Measurements from ENCODE around the gene DEPDC5.
"Not testable (repeated sequence)": the region's sequence is repeated elsewhere in the genome, so short reads cannot be mapped to it uniquely, and the experiment has no call there.

Gene DEPDC5

DNA sequence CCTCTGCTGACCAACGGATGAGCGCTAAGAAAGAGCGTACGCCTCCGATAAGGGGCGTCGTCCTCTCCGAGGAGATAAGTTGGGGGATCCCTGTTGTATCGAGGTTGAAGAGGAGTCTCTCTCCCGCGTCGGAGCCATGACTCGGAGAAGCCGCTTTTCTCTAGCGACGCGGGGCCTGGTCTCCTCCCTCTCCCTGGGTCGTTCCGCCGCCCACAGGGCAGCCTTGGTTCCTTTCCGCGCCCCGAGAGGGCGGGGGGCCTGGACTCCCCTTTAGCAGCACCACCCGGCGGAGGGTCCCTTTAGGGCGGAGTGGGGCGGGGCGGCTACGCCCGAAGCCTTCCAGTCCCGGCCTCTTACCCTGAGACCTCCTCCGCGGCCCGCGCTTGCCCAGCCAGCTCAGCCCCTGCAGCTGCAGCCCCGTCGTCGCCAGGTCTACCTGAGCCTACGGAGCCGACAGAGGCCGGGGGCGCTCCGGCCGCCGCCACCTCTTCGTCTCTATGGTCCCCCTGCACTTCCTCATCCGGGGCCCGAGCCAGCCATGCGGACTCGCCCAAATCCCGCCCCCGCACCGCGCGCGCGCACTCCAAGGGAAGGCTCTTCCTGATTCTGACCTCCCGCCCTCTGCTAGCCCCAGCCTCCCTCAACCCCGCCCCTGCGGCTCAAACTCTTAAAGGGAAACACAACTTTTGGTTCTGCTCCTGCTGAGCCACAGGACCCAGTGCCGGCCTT lies 4.0 kb upstream of the DEPDC5 start, which contains the start of gene PRR14L:
PRR14L (minus strand) TSS at position 497 of the 729 bp plus-strand sequence. CDS start 11,272 bp downstream, outside the sequence.
- peak; percentile 99 for DNase-seq

DNA sequence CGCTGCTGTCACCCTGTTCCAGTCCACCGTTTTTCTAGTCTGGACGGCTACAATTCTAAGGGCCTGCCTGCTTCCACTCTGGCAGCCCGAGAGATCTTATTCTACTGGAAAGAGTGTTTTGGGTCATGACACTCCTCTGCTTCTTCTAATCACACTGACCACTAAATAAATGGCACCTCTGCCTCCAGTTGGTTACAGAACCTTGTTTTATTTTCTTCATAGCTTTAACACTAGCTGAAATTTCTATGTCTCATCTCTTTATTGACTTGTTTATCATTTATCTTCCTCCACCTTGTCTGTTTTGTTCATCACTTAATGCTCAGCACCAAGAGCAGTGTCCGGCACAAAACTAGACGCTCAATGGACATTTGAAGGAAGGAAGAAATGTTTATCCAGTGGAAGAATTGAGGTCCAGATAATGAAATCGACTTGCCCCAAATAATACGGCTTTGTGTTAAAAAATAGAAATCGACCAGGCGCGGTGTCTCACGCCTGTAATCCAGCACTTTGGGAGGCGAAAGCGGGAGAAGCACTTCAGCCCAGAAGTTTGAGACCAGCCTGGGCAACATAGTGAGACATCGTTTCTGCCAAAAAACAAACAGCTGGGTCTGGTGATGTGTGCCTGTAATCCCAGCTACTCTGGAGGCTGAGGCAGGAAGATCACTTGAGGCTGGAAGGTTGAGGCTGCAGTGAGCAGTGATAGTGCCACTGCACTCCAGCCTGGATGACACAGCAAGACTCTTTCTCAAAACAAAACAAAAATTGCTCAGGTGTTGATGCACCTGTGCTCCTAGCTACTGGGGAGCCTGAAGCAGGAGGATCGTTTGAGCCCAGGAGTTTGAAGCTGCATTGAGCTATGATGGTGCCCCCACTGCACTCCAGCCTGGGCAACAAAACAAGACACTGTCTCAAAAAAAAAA lies 3.2 kb upstream of the DEPDC5 start:
- DNase-seq: no peak

DNA sequence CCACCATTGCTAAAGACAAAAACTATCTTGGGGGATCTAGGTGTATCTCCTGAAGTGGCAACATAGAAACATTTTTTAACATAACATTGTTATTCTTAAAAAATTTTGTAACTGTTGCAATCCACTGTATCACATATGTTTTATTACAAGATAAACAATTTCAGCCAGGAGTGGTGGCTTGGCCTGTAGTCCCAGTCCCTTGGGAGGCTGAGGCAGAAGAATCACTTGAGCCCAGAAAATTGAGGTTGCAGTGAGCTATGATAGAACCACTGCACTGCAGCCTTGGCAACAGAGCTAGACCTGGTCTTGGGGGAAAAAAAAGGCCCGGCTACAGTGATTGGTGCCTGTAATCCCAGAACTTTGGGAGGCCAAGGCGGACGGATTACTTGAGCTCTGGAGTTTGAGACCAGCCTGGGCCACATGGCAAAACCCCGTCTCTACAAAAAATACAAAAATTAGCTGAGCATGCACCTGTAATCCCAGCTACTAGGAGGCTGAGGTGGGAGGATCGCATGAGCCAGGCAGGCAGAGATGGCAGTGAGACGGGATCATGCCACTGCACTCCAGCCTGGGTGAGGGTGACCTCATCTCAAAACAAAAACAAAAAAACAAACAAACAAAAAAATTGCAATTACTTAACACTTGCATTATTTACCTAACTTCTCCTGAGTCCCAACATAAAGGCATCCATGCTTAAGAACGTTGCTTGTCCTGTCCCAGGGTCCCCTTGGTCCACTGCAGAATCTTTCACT lies 1.5 kb upstream of the DEPDC5 start:
- no peak for DNase-seq

DNA sequence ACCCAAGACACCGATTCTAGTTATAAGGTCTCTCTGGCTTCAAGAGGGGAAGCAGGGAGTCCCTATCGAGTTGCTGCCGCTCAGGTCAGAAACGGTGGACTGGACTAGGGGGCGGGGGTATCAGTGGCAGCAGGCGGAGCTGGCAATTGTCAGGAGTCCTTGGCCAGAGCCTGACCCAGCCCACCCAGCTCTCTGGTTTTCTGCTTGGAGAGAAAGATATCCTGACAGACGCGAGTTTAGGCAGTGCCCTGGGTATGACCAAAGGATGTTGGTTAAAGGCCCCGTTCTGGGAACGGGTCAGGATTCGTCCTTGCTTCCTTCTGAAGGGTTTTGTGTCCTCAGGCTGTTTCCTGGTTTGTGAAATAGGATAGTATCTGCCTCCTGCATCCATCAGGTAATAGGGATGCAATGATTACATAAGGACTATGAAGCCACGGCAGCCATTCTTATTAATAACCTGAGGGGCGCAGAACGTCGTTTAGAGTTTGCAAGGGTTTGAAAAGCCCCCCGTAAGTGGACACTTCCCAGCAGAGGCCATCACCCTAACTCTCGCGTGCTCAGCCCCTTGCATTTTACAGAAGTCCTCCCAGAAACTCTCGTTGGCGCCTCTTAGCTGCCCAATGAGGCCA lies 700 bp upstream of the DEPDC5 start:
- peak; percentile 36 for DNase-seq

DNA sequence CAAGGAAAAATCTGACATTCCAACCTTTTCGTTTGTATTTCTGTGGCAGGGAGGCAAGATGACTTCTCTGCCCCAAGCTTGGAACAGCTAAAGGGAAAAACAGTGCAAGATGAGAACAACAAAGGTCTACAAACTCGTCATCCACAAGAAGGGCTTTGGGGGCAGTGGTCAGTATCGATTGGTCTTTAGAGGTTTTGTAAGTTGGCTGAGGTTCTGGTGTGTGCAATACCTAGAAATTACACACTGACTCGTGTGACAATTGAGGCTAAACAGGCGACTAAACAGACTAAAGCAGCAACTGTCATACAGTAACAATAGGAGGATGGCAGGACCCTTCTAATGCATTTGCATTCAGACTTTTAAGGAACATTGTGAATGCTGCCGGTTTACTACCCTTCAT lies 994 bp downstream of the DEPDC5 start:
- DNase-seq: peak; percentile 3

DNA sequence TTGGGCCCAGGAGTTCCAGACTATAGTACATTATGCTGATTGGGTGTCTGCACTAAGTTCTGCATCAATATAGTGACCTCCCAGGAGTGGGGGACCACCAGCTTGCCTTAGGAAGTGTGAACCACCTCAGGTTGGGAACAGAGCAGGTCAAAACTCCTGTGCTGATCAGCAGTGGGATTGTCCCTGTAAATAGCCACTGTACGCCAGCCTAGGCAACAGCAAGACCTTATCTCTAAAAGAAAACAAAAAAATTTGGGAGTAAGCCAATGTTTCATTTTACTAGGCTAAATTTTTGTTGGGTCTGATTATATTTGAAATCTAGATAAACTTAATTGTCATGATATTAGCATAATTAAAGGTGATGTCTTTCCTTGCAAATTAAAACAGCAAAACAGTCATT lies 3.4 kb downstream of the DEPDC5 start:
- no peak for DNase-seq

DNA sequence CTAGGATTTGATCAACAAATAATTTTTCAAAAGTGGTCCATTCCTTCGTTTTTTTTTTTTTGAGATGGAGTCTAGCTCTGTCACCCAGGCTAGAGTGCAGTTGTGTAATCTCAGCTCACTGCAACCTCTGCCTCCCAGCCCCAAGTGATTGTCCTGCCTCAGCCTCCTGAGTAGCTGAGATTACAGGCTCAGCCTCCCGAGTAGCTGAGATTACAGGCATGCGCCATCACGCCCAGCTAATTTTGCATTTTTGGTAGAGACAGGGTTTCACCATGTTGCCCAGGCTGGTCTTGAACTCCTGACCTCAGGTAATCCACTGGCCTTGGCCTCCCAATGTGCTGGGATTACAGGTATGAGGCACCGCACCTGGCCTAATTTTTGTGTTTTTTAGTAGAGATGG lies 5.0 kb downstream of the DEPDC5 start:
- not testable (repeated sequence) for DNase-seq

DNA sequence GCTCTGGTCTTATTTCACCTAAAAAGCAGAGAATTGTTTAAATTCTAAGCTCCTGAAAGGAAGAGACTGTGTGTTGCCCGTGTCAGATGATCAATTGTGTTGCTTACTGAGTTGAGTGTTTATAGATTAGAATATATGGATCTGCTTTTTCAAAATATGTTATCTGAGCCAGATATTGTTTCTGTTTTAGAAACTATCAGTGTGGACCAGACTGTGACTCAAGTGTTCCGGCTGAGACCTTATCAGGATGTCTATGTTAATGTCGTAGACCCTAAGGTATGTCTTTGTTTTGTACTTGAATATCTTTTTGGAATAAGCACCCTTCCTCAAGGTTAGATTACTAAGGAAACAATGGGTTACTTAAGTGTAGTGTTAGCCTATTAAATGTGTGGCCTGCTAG lies 11.0 kb downstream of the DEPDC5 start:
- DNase-seq: no peak

DNA sequence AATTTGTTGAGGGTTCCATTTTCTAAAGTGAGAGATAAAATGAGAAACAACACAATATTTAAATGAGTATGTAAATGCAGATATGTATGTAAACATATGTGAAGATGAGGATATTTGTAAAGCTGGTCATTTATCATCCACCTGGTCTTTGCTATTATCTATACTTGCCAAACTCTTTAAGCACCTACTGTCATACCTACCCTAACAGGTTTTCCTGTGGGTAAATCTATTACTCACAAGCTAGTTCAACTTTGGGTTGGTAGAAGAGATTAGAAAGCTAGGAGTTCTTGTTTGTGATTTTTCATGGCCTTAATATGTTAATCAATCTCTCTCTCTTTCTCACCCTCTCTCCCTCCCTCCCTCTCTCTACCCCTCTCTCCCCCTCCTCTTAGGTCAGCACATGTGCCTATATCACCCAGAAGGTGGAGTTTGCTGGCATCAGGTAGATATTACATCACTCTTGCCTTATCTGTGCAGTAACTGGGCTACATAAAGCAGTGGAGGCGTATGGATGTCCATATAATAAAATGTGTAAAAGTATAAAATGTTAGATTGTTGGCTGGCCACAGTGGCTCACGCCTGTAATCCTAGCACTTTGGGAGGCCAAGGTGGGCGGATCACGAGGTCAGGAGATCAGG lies 14.7 kb downstream of the DEPDC5 start:
- no peak for DNase-seq

DNA sequence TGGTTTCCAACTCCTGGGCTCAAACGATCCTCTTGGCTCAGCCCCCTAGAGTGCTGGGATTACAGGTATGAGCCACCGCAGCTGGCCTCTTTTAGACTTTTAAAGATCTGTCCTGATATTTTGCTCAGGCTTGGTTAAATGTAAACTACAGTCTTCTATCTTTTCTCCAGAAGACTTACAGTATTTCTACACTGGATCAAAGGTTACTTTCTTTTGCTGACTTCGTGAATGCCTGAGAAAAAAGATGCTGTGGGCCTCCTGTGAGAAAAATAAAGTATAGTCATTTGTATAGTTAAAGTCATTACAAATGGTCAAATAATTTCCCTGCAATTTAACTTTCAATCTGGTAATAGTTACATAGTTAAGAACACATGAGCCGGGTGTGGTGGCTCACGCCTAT lies 19.6 kb downstream of the DEPDC5 start:
- DNase-seq: no peak

DNA sequence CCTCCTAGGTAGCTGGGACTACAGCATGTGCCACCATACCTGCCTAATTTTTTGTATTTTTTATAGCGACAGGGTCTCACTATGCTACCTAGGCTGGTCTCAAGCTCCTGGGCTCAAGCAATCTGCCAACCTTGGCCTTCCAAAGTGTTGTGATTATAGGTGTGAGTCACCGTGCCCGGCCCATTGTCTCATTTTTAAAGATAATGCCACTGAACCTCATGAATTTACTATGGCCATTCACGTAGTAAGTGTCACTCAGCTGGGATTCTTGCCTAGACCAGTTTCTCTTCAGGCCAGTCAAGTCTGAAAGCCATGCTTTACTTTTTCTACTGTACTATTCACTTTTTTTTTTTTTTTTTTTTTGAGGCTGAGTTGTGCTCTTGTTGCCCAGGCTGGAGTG lies 22.4 kb downstream of the DEPDC5 start:
- no peak for DNase-seq

DNA sequence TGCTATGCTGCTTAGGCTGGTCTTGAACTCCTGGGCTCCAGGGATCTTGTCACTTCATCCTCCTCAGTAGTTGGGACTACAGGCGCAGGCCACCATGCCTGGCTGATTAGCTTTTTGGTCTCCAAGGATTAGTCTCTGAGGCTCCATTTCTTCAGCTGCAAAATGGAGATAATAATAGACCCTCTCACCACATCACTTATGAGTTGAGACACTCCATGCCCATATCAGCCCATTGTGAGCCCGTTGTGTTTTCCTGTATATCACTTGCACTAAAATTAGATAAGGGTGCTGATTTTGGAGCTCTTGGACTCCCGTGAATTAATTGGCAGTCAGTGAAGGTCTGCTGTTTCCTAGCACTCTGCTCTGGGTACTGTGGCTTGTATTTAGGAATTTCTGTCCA lies 36.0 kb downstream of the DEPDC5 start:
- no peak for DNase-seq

DNA sequence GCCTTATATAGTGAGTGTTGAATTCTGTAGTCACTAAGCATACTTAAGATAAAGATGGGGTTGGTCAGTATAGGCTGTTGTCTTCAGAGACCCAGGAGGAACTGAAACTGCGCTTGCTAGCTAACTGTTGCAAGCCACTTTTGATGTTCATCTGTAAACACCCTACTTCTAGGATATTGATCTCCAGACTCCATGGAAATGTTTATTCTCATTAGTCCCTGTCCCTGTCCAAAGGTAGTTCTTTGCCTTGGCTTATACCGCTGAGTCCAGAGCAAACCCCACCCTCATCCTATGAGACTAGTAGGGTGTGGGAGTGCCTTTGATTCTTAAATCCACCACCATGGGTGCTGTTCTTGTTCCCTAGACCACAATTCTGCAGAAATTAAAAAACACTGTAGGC lies 36.4 kb downstream of the DEPDC5 start:
- peak; percentile 36 for DNase-seq

DNA sequence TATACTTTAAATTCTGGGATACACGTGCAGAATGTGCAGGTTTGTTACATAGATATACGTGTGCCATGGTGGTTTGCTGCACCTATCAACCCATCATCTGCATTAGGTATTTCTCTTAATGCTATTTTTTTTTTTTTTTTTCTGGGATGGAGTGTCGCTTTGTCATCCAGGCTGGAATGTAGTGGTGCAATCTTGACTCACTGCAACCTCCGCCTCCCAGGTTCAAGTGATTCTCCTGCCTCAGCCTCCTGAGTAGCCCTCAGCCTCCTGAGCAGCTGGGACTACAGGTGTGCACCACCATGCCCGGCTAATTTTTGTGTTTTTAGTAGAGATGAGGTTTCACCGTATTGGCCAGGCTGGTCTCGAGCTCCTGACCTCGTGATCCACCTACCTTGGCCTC lies 45.5 kb downstream of the DEPDC5 start:
- DNase-seq: not testable (repeated sequence)

DNA sequence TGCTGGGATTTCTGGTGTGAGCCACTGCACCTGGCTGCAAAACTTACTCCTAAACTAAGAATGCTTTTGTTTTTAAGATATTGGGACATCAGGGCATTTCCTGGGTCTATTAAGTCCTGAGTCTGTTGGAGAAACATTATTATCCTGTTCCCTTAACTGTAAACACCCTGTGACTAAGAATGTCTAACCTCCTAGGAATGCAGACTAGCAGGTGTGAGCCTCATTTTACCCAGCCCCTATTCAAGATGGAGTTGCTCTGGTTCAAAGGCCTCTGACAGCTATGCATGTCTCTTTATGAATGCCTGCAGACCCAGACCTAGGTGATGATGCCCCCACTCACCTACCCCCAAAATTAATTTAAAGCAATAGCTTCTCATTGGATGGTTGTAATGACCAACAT lies 46.2 kb downstream of the DEPDC5 start:
- no peak for DNase-seq

DNA sequence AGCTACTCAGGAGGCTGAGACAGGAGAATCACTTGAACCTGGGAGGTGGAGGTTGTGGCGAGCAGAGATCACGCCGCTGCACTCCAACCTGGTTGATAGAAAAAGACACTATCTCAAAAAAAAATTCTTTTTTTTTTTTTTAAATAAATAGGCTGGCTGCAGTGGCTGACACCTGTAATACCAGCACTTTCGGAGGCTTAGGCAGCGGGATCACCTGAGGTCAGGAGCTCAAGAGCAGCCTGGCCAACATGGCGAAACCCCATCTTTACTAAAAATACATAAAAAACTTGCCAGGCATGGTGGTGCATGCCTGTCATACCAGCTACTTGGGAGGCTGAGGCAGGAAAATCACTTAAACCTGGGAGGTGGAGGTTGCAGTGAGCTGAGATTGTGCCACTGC lies 47.0 kb downstream of the DEPDC5 start:
- not testable (repeated sequence) for DNase-seq

DNA sequence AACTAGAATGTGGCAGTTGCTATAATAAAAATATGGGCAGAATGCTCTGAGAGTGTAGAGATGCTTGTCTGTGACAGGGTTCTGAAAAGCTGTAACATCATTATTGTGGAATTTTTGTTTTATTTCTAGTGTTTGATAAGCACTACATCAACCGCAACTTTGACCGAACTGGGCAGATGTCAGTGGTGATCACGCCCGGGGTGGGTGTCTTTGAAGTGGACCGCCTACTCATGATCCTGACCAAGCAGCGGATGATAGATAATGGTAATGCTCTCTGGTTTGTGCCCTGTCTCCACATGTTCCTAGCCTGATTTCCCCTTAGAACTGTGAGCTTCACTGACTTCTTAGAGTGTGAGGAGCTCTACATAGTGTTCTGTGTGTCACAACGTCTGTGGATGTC lies 48.8 kb downstream of the DEPDC5 start:
- DNase-seq: no peak

DNA sequence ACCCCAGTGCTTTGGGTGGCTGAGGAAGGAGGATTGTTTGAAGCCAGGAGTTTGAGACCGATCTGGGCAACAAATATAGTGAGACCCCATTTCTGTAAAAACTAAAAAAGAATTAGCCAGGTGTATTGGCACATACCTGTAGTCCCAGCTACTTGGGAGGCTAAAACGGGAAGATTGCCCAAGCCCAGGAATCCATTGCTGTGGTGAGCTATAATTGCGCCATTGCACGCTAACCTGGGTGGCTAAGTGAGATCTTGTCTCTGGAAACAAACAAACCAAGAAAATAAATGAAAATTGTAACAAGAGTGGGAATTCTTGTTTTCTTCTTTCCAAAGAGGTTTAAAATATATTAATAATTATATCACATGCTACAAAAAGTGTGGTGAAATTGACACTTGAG lies 52.9 kb downstream of the DEPDC5 start:
- no peak for DNase-seq

DNA sequence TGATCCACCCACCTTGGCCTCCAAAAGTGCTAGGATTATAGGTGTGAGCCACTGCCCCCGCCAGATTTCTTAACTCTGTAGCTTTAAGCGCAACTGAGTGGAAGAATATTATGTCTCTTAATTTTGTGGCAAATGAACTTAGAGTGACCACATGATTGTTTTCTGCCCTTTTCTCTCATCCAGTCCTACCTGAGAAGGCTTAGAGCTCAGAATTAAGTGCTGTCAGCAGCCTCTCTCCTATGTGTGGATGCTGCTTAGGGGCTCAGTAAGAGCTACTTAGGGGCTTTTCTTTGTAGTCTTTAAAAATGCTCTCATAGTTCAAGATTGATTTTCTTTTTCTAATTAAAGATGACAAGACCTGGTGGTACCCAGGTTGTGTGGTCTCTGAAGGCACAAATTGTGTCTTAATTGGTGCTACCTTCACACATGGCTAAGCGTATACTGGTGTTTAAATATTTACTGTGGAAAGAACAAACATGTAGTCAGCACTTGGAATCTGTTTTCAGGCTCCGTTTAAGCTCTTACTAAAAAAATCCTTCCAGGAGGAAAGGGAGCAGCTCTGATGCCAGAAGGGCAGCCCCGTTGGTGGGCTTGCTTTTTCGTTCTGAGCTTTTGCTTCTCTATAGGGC lies 59.3 kb downstream of the DEPDC5 start:
- DNase-seq: no peak

DNA sequence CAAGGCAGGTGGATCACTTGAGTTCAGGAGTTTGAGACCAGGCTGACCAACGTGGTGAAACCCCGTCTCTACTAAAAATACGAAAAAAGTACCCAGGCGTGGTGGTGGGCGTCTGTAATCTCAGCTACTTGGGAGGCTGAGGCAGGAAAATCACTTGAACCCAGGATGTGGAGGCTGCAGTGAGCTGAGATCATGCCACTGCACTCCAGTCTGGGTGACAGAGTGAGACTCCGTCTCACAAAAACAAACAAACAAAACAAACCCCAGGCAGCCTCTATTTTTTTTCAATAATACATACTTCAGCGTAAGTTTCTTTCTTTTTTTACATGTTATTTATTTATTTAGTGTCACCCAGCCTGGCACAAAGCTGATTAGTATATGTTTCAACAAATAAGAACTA lies 60.1 kb downstream of the DEPDC5 start:
- DNase-seq: not testable (repeated sequence)

DNA sequence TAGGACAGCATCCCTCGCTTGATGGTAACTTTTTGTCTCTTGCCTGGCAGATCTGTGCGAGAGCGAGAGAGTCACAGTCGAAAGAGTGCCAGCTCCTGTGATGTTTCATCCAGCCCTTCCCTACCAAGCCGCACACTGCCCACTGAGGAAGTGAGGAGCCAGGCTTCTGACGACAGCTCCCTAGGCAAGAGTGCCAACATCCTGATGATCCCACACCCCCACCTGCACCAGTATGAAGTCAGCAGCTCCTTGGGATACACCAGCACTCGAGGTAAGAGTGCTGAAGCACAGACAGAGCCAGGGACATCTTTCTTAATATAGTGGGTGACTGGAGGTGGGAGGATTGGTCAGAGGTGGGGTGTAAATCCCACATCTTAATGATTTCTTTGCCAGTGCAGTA lies 61.1 kb downstream of the DEPDC5 start:
- DNase-seq: no peak

DNA sequence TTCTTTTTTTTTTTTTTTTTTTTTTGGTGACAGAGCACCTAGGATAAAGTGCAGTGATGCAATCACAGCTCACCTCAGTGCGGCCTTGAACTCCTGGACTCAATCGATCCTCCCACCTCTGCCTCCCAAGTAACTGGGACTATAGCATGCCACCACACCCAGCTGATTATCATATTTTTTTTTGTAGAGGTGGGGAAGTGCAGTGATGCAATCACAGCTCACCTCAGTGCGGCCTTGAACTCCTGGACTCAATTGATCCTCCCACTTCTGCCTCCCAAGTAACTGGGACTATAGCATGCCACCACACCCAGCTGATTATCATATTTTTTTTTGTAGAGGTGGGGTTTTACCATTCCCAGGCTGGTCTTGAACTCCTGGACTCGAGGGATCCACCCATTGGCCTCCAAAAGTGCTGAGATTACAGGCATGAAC lies 61.6 kb downstream of the DEPDC5 start:
- not testable (repeated sequence) for DNase-seq

Measured in suppressor macrophage treated with lipopolysaccharide for 4 hours (primary cell).